Bronchial epithelial cell (primary cell): ENCODE data around the gene AMN. TPM values are rescaled to one million over a fixed set of nuclear protein-coding genes. Genes with fewer than 3 reads are reported as not detected.
"Not testable (repeated sequence)": the region's sequence is repeated elsewhere in the genome, so short reads cannot be mapped to it uniquely, and the experiment has no call there.

Source experiments
- DNase-seq: peaks from one replicate; pipeline ENCODE4 v3.0.0-alpha.2; 2010; ENCODE audit warnings: low read depth
- FAIRE-seq: peaks from 2 replicates; lab custom pipeline; 2011; peaks lifted over from hg19 to GRCh38; lab: Jason Lieb, UNC
- H3K27me3 ChIP-seq: 2 replicates; pipeline ENCODE4 v1.5.1; 2011; ENCODE audit warnings: low read length; ENCODE audit not compliant: control insufficient read depth, insufficient read depth
- H3K36me3 ChIP-seq: 2 replicates; pipeline ENCODE4 v1.5.1; 2011; ENCODE audit warnings: low read length; ENCODE audit not compliant: control insufficient read depth, insufficient read depth
- H3K4me3 ChIP-seq: 2 replicates; pipeline ENCODE4 v1.5.1; 2011; ENCODE audit warnings: mild to moderate bottlenecking, low read depth, low read length, control low read depth
- total RNA-seq: library from RNA; depleted of rRNA; stranded (reverse); fragments of >200 nt; gene quantifications from 2 replicates; pipeline ENCODE4 v1.2.1, GENCODE V29; 2014
- TF ChIP-seq, protein P1 (sequence below): IDR thresholded peaks from 2 replicates; pipeline ENCODE4 v1.5.1; 2011; ENCODE audit warnings: mild to moderate bottlenecking, moderate library complexity, low read length, control low read depth, inconsistent platforms; ENCODE audit not compliant: insufficient read depth, severe bottlenecking

Gene AMN
- total RNA-seq, 1 donor from 2014 or later: 4.2 TPM

DNA sequence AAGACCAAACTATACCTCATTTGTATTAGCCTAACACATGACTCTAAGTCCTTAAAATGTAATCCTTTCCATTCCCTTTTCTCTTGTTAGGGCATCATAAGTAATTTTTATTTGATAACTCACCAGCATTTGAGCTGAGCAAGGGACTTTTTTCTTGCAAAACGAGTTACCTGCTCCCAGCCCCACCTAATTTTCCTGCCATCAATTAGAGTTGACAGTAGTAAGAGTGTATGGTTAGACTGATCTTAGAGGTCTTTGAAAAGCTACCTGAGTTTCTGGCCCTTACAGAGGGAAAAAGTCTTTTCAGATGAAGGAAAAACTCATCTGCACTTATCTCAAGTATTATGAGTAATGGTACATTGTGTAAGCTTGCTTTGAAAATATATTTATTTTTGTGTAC lies 33.7 kb upstream of the AMN start:
- Histone ChIP-seq H3K27me3 (no peaks in the 10 kb centered on the region), H3K4me3 (no peak overlapping the region), H3K36me3 (peaks cover 13% of the 10 kb centered on the region)
- DNase-seq (peak; percentile 5), FAIRE-seq (no peak)
- TF ChIP-seq, protein P1, sequence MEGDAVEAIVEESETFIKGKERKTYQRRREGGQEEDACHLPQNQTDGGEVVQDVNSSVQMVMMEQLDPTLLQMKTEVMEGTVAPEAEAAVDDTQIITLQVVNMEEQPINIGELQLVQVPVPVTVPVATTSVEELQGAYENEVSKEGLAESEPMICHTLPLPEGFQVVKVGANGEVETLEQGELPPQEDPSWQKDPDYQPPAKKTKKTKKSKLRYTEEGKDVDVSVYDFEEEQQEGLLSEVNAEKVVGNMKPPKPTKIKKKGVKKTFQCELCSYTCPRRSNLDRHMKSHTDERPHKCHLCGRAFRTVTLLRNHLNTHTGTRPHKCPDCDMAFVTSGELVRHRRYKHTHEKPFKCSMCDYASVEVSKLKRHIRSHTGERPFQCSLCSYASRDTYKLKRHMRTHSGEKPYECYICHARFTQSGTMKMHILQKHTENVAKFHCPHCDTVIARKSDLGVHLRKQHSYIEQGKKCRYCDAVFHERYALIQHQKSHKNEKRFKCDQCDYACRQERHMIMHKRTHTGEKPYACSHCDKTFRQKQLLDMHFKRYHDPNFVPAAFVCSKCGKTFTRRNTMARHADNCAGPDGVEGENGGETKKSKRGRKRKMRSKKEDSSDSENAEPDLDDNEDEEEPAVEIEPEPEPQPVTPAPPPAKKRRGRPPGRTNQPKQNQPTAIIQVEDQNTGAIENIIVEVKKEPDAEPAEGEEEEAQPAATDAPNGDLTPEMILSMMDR: no peak

DNA sequence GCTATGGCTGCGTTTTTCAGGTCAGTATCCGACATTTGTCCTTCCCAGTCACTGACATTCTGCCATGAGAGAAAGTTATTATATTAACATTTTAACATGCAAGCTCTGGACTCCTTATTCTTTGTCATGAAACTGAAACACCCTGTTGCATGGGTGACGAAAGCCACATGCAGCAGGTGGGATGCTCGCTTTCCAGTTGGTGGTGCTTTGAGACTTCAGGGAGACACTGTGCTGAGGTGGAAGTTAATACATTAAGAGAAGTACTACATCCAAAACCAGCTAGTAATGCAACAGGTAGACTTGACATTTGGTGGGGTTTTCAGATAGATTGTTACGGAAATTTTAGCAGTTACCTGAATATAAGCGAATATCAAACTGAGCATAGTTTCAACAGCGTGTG lies 32.8 kb upstream of the AMN start:
- Histone ChIP-seq H3K27me3 (no peaks in the 10 kb centered on the region), H3K4me3 (no peak overlapping the region), H3K36me3 (peaks cover 13% of the 10 kb centered on the region)
- DNase-seq (no peak), FAIRE-seq (no peak)
- TF ChIP-seq, protein P1: no peak

DNA sequence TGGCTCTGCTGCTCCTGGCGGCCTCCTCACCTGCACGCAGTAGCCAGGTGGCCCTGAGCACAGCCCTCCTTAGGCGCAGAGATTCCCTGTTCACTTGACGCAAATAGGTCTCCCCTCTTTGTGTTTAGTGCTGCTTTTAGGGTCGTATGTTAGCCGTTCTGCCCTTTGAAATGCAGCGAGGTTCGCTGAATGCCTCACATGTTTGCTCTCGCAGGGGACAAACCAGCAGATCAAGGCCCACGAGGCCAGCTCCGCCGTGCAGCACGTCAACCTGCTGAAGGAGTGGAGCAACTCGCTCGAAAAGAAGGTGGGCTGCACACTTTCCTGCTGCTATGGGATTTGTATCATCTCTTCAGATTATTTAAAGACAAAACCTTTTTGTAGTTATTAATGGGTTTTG lies 31.4 kb upstream of the AMN start:
- TF ChIP-seq, protein P1: no peak
- no peak for FAIRE-seq
- peaks cover 6% of the 10 kb centered on the region for H3K36me3 ChIP-seq
- no peak for DNase-seq
- no peak overlapping the region for H3K4me3 ChIP-seq
- no peaks in the 10 kb centered on the region for H3K27me3 ChIP-seq

DNA sequence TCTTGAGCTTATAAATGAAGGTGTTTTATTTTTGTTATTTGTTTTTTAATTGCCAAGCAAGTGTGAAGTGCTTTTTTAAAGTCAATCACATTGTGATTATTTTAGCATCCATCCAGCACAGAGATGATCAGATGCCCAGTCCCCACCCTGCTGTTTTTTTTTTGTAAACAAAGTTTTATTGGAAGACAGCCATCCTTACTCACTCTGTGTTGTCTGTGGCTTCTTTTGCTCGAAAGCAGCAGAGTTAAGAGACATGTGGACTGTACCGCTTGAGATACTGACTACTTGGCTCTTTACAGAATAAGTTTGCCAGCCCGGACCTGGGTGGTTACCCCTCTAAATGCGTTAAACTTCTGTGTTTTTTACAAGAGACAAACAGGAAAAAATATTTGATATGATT lies 30.9 kb upstream of the AMN start:
- FAIRE-seq (no peak), DNase-seq (no peak)
- H3K4me3 ChIP-seq: no peak overlapping the region
- TF ChIP-seq, protein P1: no peak
- H3K27me3 ChIP-seq: no peaks in the 10 kb centered on the region
- peaks cover 6% of the 10 kb centered on the region for H3K36me3 ChIP-seq

DNA sequence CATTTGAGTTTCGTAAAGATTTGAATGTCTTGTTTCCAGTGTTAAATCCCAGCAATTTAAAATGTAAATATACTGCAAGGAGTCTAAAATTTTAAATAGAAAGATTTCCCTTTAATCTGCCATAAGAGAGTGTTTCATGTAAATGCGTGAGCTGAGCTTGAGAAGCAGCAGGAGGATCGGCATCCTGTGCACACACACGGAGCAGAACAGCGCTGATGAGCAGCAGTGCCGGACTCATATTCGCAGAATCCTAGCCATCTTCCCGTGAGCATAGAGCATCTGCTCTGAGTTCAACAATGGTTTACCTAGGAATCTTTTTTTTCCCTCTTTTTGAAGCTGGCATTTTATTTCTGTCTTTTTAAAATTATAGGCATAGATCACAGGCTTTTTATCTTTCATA lies 29.8 kb upstream of the AMN start:
- FAIRE-seq (no peak), DNase-seq (no peak)
- TF ChIP-seq, protein P1: no peak
- Histone ChIP-seq H3K4me3 (no peak overlapping the region), H3K36me3 (peaks cover 6% of the 10 kb centered on the region), H3K27me3 (no peaks in the 10 kb centered on the region)

DNA sequence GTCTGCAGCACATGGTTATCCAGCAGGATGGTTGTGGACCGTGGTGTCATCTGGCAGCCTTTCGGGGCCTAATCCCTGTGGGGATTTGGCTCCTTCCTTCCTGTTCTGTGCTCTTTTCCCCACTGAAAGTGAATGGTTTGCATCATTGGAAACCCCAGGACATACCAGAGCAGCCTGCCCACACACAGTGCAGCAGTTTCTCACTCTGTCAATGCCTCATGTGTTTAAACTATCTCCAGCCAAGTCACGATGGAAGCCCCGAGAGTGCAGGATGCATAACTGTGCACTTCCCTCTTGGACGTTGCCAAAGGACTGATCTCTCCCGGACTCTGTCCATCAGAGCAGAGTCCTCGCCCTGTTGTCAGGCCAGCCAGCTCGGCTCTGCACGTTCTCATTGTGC lies 29.0 kb upstream of the AMN start:
- FAIRE-seq: no peak
- H3K27me3 ChIP-seq: no peaks in the 10 kb centered on the region
- no peak overlapping the region for H3K4me3 ChIP-seq
- peaks cover 6% of the 10 kb centered on the region for H3K36me3 ChIP-seq
- DNase-seq: no peak
- TF ChIP-seq, protein P1: no peak

DNA sequence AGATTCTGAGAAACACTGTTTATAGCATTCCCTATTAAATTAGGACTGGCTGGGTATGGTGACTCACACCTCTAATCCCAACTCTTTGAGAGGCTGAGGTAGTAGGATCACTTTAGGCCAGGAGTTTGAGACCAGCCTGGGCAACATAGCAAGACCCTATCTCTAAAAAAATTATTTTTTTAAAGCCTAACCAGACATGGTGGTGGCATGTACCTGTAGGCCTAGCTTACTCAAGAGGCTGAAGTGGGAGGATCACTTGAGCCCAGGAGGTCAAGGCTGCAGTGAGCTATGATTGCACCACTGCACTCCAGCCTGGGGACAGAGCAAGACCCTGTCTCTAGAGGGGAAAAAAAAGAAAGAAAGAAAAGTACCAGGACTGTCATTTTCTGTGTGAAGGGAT lies 25.7 kb upstream of the AMN start:
- not testable (repeated sequence) for DNase-seq, H3K4me3 ChIP-seq, H3K36me3 ChIP-seq, H3K27me3 ChIP-seq, FAIRE-seq
